HG02943 (cell line): ENCODE measurements around the gene RHOBTB3.
A peak's percentile ranks its signal among the peaks of the same experiment; 100 is the strongest.
"Not testable (repeated sequence)": the region's sequence is repeated elsewhere in the genome, so short reads cannot be mapped to it uniquely, and the experiment has no call there.

Experiments used
- ATAC-seq: cut with Tn5 transposase; IDR thresholded peaks from one replicate; pipeline ENCODE4 v1.9.1; 2021; ENCODE audit warnings: mild to moderate bottlenecking, low read depth, moderate library complexity; ENCODE audit not compliant: unreplicated experiment

Gene RHOBTB3

GRCh38 chr5:95836544-95836943, 105.4 kb downstream of the RHOBTB3 start:
- no peak for ATAC-seq

- not testable (repeated sequence) for ATAC-seq
Observed at GRCh38 chr5:95836971-95837370, 105.8 kb downstream of the RHOBTB3 start.

GRCh38 chr5:95837492-95837891, 106.4 kb downstream of the RHOBTB3 start:
- no peak for ATAC-seq

GRCh38 chr5:95838001-95838520, 106.9 kb downstream of the RHOBTB3 start:
- ATAC-seq, result no peak

- ATAC-seq, result no peak
Observed at GRCh38 chr5:95838556-95838955, 107.4 kb downstream of the RHOBTB3 start.

- no peak for ATAC-seq
Observed at GRCh38 chr5:95839658-95840057, 108.5 kb downstream of the RHOBTB3 start.

- no peak for ATAC-seq
Observed at GRCh38 chr5:95840956-95841705, 110.0 kb downstream of the RHOBTB3 start.

- ATAC-seq, result no peak
Observed at GRCh38 chr5:95841914-95842812, 111.0 kb downstream of the RHOBTB3 start.

- ATAC-seq, result peak; percentile 88
Observed at GRCh38 chr5:95842854-95843544, 111.9 kb downstream of the RHOBTB3 start.

GRCh38 chr5:95843733-95844223, 112.6 kb downstream of the RHOBTB3 start:
- ATAC-seq, result no peak

GRCh38 chr5:95845391-95845790, 114.3 kb downstream of the RHOBTB3 start:
- no peak for ATAC-seq
